HUDEP-2 (cell line): ENCODE measurements around the gene CLCN2.

Experiments
- DNase-seq, 76 experiments: peaks; one replicate each; lab custom pipeline; 2025; ENCODE audit not compliant: unreplicated experiment in 76 of 76; lab: John Stamatoyannopoulos, UW

The CLCN2 gene

DNA sequence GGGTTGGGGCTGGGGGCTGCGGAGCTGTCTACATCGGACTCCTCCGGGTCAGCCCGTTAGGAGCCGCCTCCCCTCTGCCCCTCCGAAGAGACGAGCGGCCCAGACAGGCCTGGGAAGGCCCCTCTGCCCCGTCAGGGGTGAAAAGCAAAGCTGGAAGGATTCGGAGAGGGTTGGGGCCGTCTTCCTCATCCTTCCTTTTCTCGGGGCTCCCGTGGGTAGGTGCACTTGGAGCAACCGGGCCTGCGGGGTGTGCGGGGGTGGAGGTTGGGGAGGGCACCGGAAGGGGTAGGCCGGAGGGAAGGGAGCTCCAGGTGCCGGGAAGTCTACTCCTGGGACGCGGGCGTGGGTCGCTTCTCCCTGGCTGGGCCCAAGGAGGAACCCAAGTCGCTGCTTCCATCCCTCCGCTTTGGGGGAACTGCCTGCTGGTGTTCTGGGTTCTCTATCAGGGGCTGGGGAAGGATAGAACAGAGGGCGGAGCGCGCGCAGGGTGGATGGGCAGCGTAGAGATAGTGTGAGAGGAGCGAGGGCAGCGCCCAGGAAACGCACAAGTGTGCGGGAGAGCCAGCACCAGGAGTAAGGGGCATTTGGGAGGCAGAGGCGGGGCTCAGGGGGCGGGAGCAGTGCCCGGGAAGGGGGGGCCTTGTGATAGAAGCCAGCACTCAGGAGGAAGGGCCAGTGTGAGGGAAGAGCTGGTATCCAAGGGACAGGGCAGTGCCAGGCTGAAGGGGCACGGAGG is 695 bp upstream of the CLCN2 start:
- peak in 70 of 76 experiments; percentile 13 to 79 (median 62) for DNase-seq

DNA sequence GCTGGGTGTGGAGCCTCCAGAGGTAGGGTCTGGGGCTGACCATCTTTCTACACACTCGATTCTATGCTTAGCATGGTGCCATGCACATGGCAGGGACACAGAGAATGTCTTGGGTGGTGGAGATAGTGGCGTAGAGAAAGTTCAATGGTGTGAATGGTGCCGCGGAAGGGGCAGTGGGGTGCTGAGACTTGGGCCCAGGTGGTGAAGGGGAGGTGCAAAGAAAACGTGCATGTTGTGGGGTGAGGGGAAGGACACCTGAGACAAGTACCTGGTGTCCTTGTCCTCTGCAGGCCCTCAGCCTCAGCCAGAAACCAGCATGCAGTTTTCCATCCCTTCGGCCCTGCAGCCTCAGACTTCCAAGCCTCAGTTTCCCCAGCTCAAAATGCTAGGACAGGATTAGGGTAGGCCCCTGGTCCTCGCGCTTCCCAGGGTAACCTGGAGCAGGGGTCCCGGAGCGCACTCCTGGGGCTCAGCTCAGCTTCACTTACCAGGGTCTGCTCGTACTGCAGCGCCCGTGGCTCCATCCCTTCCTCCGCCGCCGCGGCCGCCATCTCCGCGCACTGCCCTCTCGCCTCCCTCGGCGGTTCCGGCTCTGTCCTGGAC is 375 bp downstream of the CLCN2 start:
- DNase-seq, result peak in 2 of 76 experiments; percentile 20 to 40

DNA sequence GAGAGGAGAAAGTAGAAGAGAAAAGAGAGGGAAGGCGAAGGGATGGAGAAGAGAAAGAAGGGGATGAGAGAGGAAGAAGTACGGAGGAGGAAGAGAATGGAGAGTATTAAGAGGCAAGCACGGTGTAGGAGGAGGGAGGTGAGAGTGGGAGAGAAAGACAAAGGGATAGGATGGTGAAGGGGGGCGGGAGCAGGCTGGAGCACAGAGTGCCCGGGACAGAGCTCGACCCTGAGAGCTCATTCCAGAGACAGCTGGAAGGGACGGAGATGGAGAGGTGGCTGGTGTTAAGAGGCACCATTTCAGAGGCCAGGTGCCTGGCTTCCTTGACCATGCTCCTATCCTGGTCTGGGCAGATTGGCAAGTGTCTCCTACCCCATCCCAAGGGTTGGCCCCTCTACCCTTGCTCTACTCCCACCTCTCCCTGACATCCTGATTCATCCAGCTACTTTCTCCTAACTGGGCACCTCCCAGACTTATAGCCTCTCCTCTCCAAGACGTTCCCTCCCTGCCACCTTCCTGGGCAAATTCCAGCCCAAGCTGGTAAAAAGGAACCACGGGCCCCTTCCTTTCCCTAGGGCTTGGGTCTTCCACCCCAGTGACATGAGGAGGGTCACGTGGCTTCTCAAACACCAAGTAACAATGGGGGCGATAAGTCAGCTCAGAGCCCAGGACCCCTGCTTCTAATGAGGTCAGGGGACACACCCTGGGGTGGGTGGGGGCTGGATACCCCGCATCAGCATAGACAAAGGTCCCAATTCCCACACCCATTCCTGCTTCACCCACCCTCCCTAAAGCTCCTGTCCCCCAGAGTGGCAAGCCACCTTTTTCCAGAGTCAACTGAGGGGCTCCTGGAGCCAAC is 1.1 kb downstream of the CLCN2 start:
- no peak for DNase-seq

DNA sequence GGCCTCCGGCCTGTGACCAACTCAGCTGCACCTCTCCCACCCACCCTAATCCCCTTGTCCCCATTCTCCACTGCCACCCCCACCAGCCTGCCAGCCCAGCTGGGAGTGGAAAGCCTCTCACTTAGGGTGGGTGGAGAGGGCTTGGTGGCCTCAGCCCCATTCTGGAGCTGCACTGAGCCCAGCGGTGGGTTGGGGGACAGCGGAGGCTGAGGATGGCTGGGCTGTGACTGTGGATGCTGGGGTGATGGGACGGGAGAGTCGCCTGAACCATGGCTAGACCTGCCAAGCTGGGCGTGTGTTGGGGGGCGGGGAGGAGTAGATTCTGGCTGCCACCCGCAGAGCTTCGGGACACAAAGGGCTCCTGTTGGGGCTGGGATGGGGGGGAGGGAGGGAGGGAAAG is 1.8 kb downstream of the CLCN2 start:
- no peak for DNase-seq

DNA sequence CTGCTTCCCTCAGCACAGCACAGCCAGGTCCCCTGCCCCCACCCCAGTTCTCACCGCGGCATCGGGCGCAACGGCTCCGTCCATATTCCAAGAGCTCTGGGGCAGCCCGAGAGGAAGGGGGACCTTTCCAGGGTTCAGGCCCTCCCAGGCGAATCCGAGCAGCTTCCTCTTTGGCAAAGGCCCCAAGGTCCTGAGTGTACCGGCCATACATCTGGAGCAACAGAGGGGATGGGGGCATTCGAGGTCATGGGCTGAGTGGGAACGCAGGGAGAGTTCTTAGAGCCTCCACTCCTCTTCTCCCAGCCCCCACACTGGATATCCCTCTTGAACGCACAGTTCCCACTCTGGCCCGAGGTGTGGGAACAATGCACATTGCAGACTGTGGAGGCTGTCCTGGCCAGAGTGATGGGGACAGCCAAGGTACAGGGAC is 2.5 kb downstream of the CLCN2 start:
- no peak for DNase-seq

DNA sequence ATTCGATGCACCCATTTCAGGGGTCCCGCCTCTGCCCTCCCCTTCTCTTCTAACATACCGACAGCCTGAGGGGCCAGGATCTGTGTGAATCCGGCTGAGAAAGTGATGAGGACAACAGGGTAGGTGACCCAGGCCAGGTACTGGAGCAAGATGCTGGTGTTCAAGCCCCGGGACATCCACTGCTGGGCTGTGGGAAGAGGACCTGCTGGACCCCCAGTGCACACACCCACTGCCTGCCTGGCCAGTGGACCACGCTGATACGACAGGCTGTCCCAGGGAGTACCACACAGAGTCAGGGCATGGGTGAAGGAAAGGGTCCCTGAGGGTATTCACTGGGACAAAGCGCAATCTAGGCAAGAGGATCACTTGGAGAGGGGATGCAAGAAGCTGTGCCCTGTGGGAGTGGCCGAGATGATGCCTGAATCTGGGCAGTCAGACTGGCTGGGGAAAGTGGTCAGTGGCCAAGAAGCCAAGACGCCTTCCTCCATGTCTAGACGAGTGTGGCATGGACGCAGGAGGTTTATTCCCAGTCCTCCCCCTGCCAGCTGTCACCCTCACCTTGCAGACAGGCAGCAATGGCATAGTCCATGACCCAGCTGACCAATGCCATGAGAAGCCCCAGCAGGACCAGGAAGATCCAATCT is 3.2 kb downstream of the CLCN2 start:
- no peak for DNase-seq

DNA sequence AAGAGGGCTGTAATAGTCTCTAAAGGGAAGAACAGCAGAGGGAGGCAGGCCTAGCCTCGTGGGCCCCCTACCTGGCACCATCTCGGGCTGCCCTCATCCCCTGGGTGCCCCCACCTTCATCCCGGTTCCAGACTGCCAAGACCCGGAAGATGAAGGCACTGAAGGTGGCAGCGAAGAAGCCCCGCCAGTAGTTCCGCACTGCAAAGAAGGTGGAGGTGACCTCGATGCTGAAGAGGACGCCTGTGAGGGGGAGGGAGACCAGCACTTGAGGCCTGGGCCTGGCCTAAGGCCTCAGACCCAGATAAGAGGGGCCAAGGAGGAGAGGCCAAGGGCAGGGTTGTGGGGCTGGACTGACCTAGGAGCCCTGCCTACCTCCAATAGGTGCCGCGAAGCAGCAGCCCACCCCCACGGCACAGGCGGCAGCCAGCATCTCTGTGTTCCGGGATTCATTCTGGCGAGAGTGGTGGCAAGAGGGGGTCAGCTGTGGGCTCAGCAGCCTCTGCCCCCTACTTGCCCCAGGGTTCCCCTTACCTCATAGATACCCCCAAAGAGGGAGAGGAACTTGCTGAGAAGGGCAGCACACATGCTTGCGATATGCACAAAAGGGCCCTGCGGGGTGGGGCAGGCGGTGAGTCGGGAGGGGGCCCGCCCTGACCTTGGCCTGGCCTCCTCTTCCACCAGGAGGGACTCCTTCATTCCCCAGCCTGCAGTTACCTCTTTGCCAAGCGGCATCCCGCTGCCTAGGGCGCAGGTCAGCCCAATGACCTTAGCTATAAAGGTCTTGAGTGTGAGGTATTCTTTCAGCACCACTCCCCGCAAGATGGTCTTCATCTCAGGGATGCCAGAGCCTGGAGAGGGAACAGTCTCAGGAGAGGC is 3.9 kb downstream of the CLCN2 start:
- no peak for DNase-seq

DNA sequence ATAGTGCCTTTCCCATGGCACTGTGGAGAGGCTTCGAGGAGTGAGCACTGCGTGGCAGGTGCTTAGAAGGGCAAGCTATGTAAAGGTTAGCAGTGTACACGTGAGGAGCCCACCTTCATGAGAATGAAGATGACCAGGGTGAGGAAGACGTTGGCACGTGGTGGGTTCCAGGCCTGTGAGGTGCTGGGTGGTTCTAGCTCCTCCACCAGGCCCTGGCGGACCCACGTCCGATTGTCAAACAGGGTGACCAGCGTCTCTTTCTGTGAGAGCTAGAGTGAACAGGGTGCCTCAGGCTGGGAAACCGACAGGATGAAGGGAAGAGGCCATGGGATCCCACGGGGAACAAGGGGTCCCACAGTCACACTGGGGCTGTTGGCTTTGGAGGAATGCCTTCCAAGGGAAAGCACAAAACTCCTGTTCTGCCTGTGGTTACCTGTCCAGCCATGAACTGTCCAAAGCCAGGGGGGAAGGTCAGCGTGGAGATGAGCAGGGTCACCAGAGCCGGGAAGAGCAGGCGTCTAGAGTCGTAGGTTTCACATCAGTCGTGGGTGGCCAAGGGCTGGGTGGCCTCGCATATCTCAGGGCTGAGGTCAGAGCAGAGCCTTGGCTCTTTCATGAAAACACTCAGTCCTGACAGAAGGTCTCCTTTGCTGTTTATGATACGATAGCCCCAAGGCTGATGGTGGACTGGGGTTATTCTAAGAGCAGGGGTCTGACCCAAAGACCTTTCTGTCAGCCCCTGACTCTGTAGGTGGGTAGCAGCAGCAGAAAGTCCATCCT is 6.0 kb downstream of the CLCN2 start:
- DNase-seq, result no peak

DNA sequence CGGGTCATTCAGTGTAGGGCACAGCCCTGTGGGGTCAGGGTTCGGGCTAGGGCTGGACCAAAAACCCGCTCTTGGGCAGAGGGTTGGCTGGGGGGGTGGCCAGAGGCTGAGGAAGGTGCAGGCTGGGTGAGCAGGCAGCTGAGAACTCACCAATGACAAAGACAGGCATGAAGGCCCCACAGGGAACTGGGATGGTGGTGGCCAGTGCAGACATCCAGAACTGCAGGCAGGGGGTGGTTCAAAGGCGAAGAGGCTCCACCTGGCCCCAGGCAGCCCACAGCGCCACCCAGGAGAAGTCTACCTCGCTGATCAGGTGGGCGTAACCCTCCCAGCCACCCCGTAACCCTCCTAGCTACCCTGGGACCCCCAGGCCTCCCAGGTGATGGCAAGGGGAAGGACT is 6.7 kb downstream of the CLCN2 start:
- no peak for DNase-seq

DNA sequence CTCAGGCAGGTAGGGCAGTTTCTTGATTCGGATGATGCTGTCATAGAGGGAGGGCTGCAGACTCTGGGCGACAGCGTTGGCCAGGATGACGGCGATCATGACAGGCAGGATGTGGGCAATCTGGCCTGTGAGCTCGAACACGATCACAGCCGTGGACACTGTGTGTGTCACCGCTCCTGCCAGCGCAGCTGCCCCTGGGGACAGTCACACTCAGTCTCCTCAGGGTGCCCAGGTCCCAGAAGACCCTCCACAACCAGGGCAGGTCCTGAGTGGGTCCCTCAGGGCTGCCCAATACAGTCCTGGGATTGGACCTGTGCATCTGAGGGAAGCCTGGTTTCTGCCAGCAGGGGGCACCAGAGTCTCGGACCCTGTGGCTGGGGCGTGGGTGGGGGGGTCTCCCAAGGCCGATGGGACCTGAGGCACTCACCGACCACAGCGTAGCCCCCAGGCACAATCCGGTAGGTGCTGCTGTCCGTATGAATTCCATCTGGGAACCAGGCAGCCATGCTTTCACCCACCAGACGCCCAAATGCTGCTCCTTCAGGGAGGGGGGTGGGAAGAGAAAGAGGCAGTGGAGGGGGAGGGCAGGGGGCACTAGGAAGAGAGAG is 7.2 kb downstream of the CLCN2 start:
- DNase-seq, result peak in 36 of 76 experiments; percentile 7 to 52 (median 28)

DNA sequence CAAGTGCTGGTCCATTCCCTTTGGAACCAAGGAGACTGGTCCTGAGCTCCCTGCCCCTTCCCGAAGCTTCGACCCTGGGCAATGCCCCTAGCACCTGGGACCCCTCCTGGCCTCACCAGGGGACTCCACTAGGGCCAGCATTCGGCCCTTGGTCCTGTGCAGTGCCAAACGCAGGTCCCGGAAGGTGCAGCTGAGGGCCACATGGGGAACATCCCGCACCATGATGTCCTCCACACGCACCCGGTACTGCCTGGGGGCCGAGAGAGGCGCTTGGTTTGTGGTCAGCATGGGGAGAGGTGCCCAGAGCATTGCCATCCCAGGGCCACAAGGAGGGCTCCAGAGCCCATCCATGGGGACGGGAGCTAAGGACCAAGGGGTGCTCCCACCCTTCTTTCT is 7.9 kb downstream of the CLCN2 start:
- DNase-seq, result no peak

DNA sequence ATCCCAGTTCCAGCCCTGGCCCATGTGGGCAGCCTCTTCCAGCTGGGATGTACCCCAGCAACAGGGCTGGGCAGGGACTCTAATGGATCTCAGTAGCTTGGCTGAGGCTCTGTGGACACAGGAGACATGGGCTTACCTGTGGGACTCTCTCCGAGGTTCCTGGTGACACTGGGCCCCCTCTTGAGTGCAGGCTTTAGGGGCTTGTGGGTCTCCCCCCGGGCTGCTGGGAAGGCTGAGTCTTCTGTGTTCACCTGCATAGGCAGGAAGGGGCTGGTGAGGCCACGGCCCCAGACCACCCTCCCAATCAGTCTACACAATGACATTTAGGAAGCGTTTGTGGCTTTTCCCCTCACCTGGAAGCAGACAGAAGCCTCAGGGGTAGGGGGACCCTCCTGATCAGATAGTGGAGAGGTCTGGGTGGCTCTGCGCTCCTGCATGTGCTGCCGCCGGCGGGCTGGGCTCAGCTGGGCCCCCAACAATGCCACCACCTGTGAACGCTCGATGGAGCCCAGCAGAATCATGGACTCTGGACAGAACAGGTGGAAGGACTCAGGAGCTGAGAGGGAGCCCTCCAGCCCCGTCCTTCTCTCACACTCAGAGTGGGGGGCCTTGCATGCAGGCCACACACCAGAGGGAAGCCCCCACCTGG is 8.4 kb downstream of the CLCN2 start:
- no peak for DNase-seq

DNA sequence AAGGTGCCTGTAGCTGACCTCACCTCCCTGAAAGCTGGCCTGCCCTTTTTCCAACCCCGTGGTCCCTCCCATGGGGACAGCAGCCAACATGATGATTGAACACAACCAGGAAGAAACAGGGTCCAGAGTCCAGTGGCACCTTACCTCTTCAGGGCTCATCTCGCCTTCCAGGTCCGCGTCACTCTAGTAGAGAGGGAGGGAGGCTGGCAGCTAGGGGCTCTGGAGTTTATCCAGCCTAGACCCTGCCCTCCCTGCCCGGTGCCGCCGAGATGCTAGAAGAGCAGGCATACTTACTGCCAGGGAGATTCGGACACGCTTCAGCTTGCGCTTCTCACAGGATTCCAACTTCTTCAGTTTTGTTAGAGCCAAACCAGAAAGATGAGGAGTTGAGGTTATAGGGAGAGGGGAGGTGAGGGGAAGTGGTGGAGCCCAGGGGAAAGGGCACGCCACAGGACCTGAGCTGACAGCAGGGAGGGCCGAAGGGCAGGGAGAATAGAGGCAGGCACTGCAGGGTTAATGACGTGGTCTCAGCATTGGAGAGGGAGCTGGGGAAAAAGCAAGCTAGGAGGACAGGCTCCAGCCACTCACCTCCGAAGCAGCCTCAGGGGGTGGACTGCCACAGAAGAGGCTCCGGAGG is 9.1 kb downstream of the CLCN2 start:
- no peak for DNase-seq

DNA sequence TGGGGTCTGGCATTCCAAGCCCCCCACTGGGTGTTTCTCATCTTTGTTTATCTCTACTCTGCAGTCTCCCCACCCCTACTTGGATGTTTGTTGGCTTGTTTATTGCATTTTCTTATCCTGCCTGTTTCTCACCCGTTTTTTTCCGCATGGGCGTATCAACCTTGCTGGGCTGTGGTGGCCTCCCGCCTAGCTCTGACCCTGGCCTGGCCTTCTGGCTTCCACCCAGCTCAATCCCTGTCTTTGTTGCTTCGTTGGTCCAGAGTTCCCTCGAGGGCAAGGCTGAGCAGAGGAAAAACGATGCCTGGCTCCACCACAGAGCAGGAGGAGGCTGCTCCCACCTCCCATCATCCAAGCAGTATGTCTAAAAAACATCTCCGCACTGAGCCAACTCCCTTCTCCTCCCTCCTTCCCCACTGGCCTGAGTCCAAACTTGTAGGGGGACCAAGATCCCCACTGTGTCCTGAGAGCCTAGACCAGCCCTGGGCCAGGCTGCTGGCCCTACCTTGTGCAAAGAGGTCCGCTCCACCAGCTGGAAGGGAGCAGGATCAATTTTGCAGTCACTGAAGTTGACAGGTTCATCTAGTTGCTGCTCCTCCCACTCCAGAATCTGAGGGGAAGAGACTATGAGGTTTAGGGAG is 9.8 kb downstream of the CLCN2 start:
- DNase-seq, result peak in 13 of 76 experiments; percentile 4 to 36 (median 28)

DNA sequence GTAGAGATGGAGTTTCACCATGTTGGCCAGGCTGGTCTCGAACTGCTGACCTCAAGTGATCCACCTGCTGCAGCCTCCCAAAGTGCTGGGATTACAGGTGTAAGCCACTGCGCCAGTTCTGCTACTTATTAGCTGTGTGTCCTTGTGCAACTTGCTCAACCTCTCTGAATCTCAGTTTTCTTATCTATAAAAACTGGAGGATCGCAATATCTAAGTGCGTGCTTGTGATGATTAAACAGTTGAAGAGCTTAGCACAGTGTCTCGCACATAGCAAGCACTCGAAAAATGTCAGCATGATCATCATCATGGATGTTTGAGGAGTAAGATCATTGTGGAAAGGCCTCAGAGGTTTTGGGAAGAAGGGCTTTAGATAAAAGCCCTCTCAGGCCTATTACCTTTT is 10.8 kb downstream of the CLCN2 start:
- DNase-seq, result no peak

DNA sequence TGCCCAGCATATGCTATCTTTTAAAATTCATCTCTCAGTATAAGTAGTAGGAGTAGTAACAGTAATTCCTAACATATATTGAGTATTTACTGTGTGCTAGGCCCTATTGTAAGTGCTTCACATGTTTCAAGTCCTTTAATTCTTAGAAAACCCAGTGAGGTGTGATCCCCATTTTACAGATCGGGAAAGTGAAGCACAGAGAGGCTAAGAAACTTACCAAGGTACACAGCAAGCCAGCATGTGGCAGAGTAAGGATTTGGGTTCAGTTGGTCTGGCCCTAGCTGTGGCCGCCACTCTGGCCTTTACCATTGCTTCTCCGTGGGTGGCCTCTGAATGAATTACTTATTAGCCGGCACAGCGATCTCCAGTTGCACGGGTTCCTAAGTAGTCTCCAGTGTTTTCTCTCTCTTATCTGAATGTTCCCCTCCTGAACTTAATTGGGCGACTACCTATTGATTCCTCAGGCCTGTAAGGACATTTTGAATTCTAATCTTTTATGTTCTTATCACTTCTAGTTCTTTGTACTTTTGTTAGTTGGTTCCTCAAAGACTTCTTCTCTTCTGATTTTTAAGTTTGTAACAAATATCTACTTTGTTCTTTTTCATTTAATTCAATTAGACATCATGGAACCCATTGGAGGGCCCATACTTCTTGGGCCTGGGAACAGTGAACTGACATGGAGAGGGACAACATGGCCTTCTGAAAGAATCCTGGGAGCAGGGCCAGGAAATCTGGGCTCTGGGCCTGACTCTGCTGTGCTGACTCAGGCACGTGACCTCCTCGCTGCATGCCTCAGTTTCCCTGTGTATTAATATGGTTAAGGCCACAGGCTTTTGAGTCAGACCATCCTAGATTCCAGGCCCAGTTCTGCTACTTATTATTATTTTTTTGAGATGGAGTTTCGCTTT is 11.6 kb downstream of the CLCN2 start:
- DNase-seq, result no peak

DNA sequence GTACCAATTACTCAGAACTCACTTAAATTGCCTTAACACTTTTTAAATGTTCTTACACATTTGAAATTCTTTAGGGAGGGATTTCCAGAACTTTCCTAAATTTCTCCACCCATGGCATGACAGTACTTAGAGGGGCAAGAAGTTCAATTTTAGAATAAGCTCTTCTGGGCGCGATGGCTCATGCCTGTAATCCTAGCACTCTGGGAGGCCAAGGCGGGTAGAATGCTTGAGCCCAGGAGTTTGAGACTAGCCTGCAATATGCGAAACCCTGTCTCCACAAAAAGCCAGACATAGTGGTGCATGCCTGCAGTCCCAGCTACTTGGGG is 13.4 kb downstream of the CLCN2 start:
- DNase-seq, result peak in 5 of 76 experiments; percentile 2 to 47 (median 27)
